ENCODE data around the gene SLC25A45.

GRCh38 chr11:65417702-65418430 is 35.4 kb upstream of the SLC25A45 start:
- TF ChIP-seq CTCF (IDR thresholded peaks at IDR 0.05) (no peak), ZFX (IDR thresholded peaks at IDR 0.05; ENCODE audit: borderline replicate concordance) (no peak)

Measured in 22Rv1 (cell line).